Measurements from ENCODE around the gene SLC2A5. TPM values are rescaled to one million over a fixed set of nuclear protein-coding genes. Genes with fewer than 3 reads are reported as not detected.
A peak's percentile ranks its signal among the peaks of the same experiment; 100 is the strongest.
"Not testable (repeated sequence)": the region's sequence is repeated elsewhere in the genome, so short reads cannot be mapped to it uniquely, and the experiment has no call there.

The SLC2A5 gene
- polyA plus RNA-seq, 5 donors, result 0.35 to 1.2 (median 0.89) TPM

DNA sequence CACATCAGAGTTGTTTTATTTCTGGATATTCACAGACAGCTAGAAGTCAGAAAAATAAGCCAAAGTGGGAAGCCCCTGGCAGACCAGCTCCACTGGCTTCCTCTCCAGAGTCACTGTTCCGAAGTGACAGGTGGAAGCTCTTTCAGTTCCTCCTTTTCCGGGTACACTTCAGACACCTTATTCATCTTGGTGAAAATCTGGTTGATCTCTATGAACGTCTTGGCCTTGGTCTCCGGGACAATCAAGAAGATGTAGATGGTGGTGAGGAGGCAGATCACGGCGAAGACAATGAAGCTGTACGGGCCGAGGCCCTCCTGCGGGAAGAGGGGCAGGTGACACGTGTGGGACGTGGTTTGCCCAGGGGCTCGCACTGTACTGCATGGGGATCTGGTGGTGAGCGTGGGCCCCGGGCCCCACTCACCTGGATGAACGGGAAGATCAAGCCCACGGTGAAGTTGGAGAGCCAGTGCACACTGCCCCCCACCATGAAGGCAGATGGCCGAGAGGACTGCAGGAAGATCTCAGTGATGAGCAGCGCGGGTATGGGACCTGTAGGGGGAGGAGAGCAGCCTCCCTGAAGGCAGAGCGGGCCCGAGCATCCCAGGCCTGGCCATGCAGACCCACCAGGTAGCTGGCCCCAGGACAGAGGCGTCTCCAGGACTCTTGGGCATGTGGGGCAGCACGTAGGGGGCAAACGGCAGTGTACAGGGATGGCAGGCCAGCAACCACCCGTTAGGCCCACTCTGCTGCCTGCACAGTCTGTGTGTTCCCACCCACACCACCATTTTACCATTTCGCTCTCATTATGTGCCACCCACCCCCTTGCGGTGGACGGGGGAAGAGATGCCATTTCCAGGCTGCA lies 31.7 kb downstream of the SLC2A5 start:
- no peak for DNase-seq

DNA sequence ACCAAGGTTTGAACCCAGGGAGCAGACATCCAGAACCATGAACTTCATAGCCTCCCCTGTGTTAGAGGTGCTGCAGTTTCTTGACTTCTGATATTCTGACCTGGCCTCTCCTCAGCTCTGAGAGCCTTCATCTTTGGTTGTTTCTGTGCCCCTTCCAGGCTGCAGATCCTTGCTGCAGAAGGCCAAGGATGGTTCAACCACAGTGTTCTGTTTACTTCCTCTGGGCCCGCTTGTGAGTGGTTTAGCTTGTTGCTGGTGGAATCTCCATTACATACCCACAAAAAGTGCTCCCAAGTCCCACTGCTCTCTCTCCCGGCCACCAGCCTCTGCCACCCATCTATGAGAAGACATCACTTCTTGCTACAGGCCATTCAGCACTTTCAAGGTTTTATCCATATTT lies 34.2 kb downstream of the SLC2A5 start:
- DNase-seq, result no peak

DNA sequence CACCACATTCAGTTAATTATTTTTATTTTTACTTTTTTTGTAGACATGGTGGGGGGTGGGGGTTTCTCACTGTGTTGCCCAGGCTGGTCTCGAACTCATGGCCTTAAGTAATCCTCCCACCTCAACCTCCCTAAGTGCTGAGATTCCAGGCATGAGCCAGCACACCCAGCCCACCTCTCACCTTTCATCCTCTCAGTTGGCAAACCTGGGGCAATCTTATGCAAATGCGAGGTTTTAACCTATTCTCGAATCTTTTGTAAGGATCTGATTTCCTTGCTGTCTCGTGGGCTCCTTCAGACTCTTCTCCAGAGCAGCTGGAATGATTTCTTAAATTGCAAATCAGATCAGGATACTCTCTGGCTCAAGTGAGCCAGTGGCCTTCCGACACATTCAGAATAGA lies 36.1 kb downstream of the SLC2A5 start:
- no peak for DNase-seq

DNA sequence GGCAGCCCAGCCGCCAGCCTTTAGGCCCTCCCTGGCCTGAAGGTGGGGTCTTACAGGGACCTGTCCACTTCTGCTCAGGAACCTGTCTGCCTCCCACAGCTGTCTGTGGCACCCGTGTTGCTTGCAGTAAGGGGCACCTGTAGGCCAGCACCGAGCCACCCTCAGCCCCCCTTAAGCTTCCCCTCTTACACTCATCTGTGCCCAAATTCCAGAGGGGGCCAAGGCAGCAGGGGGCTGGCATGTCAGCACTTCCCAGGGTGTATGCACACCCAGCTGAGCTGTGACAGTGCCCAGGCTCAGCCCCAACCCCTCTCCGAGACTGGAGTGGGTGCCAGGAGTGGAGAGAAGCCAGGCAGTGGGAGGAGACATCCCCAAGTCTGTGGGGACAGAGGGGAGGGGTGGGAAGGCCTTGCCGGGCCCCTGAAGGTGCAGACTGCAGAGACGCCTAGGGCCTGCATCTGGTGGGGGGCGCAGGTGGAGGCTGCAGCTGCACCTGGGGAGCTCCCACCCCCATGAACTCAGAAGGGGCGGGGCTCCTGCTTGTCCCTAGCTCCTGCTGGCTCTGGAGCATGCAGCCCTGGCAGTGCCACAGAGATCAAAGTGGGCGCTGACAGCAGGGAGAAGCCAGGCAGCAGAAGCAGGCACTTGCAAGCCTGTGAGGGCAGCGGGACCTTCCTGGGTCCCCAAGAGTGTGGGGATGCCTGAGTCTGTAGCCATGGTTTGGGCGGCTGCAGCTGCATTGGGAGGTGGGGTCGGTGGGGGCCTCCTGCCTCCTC lies 37.8 kb downstream of the SLC2A5 start:
- DNase-seq, result no peak

DNA sequence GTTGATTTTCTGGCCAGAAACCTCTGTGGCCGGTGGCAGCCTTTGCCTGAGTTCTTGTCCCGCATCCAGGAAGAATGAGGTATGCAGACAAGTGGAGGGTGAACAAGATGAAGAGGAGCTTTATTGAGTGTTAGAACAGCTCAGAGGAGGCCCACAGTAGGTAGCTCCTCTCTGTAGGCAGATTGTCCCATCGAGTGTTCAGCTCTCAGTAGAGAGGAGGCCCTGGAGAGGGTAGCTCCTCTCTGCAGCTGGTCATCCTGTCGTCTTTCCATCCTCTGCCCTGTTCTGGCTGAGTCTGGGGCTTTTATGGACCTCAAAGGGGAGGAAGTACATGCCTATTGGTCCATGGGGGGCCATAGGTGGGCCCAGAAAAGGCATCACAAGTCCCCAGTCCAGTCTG lies 38.4 kb downstream of the SLC2A5 start:
- not testable (repeated sequence) for DNase-seq

DNA sequence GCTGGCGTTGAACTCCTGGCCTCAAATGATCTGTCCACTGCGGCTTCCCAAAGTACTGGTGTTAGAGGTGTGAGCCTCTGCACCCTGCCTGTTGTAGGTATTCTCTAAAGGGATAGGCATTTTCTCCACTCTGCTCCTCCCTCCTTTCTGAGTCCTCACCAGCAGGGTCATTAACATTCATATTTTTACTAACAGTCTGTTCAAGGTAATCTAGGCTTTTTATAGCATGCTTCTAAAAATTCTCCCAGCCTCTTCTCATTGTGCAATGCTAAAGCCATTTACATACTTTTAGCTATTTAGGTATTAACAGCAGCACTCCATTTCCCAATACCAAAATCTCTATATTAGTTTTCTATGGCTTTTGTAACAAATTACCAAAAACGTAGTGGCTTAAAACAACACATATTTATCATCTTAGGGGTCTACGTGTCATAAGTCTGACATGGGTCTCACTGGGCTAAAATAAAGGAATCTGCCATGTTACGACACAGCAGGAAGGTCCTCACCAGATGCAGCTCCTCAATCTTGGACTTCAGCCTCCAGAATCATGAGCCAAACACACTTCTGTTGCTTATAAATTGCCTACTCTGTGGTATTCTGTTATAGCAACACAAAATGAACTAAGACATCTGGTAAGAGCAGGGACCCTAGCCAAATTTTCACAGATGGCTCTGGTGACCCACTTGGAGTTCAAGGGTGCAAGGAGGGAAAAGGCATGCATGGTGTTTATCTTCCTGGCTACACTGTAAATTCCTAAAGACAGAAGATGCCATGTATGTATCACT lies 40.3 kb downstream of the SLC2A5 start:
- peak; percentile 45 to 47 for DNase-seq

DNA sequence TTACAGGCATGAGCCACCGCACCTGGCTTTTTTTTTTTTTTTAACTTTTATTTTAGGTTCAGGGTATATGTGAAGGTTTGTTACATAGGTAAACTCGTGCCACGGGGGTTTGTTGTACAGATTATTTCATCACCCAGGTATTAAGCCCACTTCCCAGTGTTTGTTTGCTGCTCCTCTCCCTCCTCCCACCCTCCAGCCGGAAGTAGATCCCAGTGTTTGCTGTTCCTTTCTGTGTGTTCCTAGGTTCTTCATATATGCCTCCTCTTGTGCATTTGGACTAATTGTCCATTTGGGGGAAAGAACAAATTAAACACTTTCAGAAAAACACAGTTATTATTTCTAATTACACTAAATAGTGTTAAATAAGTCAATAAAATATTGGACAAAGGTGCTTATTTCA lies 42.1 kb downstream of the SLC2A5 start:
- no peak for DNase-seq

DNA sequence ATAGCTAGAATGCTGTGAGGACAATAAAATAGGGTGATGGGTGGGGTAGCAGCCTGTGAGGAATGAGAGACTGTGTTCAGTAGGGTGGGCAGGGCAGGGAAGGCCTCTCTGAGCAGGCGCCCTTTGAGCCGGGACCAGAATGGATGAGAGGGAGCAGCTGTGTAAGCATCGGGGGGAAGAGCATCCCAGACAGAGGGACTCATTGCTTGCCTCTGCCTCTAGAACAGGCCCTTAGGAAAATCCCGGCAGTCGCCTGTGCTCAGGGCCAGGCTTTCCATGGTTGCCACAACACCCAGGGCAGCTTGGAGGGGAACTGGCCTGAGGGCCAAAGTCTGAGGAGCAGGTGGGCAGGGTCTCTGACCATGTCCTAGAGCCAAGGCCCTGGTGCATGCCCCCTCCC lies 44.0 kb downstream of the SLC2A5 start:
- no peak for DNase-seq

DNA sequence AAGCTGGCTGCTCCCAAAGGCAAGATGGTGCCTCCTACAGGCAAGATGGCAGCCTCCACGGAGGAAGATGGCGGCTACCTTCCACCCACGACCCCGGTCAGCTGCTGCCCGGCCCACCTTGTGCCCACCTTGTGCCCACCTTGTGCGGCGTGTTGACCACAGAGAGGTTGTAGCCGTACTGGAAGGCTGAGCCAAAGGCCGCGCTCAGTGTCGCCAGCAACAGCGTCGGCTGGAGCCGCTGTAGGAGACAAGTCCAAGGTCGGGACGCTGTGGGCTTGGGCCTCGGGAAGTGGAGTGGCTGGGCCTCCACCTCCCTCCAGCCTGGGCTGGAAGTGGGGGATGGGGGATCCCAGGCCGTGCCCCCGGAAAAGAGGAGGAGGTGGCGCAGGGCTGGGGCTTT lies 44.6 kb downstream of the SLC2A5 start:
- no peak for DNase-seq

DNA sequence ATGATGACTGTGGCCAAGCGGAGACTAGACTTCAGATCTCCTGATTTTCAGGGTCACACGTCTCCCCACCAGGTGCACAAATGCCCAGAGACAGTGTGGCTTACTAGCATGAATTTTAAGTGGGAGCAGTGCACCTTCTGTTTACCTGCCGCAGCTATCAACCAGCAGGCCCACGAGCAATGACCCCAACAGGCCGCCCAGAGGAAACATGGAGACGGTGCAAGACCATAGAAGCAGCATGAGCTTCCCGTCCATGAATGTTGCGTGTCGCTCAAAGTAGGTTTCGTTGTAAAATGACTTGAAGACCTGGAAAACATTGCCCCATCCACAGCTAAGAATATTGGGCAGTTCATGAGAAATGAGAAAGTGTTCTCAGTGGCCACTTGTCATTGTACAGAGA lies 46.7 kb downstream of the SLC2A5 start:
- no peak for DNase-seq

DNA sequence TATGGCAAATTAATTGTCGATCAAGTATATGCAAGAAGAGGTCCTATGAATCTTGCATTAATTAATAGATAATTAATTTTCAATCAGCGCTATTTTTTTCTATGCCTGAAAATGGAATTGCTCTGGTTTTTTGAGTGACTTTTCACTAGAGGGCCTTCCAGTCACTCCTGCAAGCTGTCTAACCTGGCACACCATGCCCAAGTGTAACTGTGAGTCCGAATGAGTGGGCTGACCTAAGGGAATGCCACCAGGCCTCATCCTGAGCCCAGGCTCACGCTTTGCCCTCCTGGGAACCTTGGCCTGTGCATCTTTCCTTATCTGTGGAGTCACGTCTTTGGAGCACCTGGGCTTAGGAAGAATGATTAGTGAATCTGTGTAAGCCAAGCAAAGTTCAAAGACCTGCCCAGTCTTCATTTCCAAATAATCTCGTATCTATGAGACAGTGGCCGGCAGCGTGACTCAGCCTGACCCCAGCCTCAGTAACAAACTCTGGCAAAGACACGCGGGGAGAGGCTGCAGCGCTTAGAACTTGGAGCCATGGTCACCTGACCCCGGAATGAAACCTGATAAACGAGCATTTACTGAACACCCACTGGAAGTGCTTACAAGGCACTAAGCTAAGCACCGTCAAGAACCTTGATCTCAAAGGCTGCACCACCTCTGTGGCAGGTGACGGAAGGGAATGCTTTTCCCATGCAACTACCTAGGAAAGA lies 47.3 kb downstream of the SLC2A5 start:
- not testable (repeated sequence) for DNase-seq

DNA sequence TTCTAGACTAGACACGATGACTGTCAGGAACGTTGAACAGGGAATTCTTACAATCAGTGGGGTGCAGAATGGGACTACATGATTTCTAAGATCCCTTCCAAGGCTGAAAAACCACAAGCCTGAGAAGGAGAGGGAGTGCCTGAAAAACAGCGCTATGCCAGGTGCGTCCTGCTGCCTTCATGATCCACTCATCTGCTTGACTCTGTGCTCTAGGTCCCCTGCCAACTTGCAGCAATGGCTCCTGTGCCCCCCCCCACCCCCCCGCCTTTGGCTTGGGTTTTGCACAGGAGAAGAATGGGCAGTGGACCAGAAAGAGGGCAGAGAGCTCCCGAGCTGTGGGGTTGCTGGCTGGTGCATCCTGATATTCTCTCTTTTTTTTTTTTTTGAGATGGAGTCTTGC lies 49.1 kb downstream of the SLC2A5 start:
- no peak for DNase-seq

DNA sequence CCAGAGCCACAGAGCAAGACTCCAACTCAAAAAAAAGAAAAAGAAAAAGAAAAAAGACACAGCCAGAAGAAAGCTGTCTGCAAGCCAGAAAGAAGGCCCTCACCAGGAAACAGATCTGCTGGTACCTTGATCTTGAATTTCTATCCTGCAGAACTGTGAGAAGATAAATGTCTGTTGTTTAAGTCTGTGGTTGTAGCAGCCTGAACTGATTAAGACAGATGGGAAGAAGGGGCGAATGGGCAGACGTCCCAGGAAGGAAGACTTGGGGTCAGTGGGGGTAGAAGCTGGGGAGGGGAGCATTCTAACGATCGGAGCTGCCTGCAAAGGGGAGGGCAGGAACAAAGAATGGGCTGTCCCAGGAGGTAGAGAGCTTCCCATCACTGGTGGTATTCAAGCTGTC lies 49.5 kb downstream of the SLC2A5 start:
- DNase-seq, result no peak

DNA sequence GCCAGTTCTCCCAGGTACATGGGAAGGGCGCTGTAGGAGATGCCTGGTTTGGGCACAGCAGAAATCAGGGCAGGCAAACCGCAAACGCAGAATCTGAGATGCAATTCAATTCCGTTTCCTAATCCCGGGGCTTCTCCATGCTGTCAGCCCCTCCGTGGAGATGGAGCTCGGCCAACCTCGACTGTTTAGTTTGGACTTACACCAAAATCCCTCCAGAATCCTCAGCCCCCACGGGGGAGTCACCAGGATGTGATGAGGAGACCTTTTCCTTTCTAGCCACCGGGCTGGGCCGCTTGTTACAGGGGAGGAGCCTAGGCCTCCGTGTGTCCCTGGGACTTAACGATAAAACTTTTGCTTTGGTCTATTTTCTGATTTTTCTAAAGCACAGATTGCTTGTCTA lies 51.1 kb downstream of the SLC2A5 start:
- DNase-seq, result peak; percentile 25 to 35

DNA sequence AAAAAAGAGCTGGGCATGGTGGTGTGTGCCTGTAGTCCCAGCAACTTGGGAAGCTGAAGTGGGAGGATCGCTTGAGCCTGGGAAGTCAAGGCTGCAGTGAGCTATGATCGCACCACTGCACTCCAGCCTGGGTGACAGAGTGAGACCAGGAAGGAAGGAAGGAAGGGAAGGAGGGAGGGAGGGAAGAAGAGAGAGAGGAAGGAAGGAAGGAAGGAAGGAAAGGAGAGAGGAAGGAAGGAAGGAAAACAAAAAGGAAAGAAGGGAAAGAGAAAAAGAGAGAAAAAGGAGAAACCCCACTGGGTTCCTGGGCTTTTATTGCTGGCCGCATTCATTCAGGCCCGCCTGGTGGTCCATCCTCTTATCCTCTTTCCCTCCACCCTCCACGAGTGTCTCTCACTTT lies 53.0 kb downstream of the SLC2A5 start:
- no peak for DNase-seq

DNA sequence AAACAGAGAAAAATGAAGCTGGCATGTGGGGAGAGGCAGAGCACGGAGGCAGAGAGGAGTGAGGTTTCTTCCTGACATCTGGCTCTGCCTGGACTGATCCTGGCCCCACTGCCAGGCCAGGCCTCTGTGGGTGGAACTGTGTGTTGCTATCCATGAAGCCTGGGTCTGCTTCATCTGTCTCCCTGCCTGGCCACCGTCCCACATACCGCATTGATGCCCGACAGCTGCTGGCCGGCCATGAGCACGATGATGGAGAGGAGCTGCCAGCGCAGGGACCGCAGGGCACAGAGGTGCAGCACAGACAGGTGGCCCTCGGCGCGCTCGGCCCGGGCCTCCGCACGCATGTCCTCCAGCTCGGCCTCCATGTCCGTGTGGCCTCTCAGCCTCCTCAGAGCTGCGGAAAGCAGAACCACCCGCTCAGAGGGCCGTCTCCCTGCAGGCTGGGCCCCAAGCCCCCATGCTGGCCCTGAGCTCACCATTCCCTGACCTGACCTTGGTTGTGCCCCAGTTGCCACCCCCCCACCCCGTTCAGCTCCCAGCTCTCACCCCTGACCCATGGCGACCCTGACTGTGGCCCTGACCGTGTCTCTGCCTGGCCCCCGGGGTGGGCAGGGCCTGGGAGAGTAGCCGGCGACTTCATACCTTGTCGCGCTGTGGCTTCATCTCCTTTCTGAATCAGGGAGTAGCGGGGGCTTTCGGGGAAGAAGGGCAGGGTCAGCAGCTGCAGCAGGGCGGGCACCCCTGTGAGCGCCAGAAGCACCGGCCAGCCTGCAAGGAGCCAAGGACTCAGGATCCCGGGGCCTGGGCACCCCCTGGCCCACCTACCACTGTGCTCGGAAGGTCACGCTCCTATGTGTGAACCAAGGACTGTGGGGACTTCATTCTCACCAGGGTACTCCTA lies 54.7 kb downstream of the SLC2A5 start:
- DNase-seq, result no peak

DNA sequence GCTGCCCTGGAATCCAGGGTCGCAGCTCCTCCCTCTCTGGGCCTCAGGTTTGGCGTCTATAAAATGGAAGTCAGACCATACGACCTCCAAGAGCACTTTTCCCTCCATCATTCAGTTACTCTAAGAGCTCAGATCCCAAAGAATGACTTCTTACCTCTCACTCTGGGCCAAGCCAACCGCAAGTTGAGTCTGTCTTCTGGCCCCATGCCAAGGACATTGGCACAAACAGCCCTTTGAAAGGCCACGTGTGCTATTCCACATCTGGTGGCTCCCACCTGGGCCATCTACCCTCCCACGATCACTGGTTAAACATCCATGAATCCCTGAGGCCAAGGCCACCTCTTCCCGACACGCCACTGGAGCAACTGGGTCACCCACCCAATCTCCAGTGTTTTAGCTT lies 55.6 kb downstream of the SLC2A5 start:
- no peak for DNase-seq

DNA sequence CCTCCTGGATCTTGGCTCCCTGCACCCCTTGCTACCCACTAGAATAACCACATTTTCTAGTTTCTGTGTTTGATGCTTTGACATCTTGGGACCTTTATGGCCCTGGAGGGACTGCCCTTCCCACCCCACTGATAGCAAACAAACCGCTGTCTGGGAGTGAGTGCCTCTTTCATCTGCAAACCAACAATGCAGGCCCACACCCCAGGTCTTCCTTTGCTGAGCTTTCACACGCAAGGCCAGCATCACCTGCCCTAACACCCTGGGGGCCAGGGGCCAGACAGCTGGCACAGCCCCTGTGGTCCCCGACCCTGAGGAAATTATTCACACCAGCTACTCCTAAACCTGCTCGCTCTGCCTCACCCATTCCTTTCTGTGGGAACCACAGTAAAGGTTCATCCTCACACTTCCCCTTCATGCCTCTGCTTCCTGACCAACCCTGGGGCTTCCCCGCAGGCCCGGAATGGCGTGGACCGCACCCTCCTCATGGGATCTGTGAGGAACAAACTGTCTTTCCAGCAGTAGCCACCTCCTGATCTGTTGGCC lies 58.6 kb downstream of the SLC2A5 start:
- DNase-seq, result no peak

DNA sequence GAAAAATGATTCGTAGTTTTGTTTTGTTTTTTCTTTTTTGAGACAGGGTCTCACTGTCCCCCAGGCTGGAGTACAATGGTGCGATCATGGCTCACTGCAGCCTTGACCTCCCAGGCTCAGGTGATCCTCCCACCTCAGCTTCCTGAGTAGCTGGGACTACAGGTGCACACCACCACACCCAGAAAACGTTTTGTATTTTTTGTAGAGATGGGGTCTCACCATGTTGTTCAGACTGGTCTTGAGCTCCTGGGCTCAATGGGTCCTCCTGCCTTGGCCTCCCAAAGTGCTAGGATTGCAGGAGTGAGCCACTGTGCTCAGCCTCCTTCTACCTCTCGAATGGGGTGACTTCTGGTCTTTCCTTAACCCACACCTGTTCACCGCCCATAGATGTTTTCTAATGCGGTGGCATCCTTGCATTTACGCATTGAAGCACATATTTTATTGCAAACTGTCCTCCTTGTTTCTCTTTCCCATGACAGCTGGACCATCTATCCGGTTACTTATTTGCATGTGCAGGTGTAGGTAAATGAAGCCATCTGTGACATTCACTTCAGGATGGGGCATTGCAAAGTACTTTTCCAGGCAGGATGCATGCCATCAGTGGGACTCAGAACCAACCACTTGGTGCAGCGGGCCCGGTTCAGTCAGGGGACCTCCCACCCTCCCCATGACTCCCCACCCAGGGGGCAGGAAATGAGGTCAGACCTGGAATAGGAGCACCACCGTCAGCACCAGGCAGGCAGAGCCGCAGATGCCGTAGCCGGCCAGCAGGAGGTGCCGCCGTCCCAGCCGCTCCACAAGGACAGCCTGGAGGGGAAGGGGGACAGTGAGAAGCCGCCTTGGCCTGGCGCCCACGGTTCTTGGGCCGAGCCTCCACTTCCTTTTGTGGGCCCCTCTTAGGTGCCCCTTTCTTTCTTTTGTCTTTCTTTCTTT lies 59.7 kb downstream of the SLC2A5 start:
- DNase-seq, result no peak

Measured in right lung (tissue), 5 donors.